ENCODE measurements around the gene CCAR1.
A peak's percentile ranks its signal among the peaks of the same experiment; 100 is the strongest.
"Not testable (repeated sequence)": the region's sequence is repeated elsewhere in the genome, so short reads cannot be mapped to it uniquely, and the experiment has no call there.

CCAR1 gene, protein sequence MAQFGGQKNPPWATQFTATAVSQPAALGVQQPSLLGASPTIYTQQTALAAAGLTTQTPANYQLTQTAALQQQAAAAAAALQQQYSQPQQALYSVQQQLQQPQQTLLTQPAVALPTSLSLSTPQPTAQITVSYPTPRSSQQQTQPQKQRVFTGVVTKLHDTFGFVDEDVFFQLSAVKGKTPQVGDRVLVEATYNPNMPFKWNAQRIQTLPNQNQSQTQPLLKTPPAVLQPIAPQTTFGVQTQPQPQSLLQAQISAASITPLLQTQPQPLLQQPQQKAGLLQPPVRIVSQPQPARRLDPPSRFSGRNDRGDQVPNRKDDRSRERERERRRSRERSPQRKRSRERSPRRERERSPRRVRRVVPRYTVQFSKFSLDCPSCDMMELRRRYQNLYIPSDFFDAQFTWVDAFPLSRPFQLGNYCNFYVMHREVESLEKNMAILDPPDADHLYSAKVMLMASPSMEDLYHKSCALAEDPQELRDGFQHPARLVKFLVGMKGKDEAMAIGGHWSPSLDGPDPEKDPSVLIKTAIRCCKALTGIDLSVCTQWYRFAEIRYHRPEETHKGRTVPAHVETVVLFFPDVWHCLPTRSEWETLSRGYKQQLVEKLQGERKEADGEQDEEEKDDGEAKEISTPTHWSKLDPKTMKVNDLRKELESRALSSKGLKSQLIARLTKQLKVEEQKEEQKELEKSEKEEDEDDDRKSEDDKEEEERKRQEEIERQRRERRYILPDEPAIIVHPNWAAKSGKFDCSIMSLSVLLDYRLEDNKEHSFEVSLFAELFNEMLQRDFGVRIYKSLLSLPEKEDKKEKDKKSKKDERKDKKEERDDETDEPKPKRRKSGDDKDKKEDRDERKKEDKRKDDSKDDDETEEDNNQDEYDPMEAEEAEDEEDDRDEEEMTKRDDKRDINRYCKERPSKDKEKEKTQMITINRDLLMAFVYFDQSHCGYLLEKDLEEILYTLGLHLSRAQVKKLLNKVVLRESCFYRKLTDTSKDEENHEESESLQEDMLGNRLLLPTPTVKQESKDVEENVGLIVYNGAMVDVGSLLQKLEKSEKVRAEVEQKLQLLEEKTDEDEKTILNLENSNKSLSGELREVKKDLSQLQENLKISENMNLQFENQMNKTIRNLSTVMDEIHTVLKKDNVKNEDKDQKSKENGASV

DNA sequence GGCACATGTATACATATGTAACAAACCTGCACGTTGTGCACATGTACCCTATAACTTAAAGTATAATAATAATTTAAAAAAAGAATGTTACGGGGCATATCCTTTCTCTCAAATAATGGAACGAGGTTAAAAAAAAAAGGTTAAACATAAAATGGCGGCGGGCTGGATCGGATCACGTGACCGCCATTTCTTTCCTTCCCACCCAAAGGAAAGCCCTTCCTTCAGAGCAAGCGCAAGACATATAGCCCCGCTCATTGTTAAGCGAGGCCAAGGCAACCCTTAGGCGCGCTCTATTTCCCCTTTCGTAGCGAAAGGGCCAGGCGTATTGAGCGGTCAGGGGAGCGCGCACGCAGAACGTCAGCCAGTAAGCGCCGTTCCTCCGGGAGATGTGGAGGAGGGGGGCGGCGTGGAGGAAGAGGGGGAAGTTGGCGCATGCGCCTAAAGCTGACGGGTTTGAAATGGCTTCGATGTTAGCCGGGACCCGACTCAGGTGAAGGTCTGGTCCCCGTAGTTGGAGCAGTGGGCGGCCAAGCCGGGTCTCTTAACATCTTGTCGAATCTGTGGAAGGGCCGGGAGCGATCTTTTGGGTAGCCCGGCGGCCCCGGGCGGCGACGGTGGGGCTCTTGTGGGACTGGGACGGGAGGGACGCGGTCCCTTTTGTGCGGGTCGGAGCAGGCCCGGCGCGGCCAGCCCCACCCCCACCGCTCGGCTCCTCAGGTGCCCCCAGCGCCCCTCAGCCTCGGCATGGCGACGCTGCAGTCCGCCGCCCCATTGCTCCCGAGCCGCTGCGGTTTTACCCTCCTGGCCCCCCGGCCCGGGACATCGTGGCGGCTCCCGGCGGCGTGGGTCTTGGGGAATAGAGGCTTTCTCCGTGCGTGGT is at the start of gene CCAR1:
CCAR1 (plus strand) TSS at position 447 of the 880 bp plus-strand sequence. CDS start 1,266 bp downstream, outside the sequence.
- H3K4me3 ChIP-seq (ENCODE audit: low read depth, low read length): peak within 1 kb of the TSS; percentile 89
- TF ChIP-seq, protein P1, sequence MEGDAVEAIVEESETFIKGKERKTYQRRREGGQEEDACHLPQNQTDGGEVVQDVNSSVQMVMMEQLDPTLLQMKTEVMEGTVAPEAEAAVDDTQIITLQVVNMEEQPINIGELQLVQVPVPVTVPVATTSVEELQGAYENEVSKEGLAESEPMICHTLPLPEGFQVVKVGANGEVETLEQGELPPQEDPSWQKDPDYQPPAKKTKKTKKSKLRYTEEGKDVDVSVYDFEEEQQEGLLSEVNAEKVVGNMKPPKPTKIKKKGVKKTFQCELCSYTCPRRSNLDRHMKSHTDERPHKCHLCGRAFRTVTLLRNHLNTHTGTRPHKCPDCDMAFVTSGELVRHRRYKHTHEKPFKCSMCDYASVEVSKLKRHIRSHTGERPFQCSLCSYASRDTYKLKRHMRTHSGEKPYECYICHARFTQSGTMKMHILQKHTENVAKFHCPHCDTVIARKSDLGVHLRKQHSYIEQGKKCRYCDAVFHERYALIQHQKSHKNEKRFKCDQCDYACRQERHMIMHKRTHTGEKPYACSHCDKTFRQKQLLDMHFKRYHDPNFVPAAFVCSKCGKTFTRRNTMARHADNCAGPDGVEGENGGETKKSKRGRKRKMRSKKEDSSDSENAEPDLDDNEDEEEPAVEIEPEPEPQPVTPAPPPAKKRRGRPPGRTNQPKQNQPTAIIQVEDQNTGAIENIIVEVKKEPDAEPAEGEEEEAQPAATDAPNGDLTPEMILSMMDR (IDR thresholded peaks at IDR 0.05; ENCODE audit: low read depth, low read length): no peak

DNA sequence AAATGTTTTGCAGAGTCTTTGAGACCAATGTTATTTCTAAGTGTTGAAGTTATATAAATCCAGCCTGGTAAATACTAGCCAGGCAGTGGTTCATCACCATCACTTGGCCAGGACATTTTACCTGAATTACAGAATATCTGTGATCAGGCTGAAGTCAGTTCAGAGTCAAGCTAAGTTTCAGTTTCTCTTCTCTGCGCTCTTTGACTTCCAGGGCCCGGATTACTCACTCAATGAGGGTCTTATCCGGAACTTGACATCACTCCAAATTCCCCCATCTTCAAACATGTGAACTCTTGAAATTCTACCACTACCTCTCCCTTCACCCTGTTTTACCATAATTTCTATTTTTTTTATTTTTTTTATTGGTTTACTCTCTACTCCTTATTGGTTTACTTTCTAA is 36.6 kb upstream of the CCAR1 start:
- no peak overlapping the region for H3K4me3 ChIP-seq (ENCODE audit: low read depth, low read length)
- TF ChIP-seq, protein P1 (IDR thresholded peaks at IDR 0.05; ENCODE audit: low read depth, low read length): no peak

DNA sequence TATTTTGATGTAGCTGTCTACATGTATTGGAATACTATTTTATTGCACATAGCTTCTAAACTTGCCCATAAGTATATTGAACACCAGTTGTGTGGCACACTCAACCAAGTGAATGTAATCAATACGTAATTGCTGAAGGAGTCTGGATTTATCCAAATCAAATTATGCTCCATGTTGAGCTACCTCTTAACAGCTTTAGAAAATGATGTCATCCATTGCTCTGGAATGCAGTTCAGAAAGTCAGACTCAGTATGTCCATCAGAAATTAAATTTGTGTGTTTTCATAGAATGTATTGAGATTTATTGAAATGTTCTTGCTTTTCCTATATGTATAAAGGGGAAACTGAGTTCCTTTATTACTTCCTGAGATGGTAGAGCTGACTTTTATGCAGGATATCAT is 25.0 kb upstream of the CCAR1 start:
- TF ChIP-seq, protein P1 (IDR thresholded peaks at IDR 0.05; ENCODE audit: low read depth, low read length): no peak
- no peak overlapping the region for H3K4me3 ChIP-seq (ENCODE audit: low read depth, low read length)

DNA sequence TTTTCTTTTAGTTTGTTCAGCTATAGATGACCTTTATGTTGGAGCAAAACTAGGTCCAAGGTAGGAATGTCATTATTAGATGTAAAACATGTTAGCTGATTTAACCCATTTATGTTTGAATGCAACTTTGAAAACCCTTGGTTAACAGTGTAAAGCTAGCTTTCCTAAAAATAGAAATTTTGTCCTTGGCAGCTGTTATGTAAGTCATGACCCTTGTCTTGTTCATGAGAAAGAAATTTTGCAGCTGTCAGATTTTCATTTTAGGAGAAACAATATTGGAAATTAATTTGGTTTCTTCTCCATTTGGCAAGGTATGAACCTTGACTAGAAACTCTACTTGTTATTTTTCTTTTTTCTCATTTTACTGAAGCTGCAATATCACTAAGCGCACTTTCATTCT is 23.9 kb upstream of the CCAR1 start:
- TF ChIP-seq, protein P1 (IDR thresholded peaks at IDR 0.05; ENCODE audit: low read depth, low read length): no peak
- no peak overlapping the region for H3K4me3 ChIP-seq (ENCODE audit: low read depth, low read length)

GRCh38 chr10:68700197-68700596 is 20.8 kb upstream of the CCAR1 start:
- H3K4me3 ChIP-seq (ENCODE audit: low read depth, low read length): no peak overlapping the region
- TF ChIP-seq, protein P1 (IDR thresholded peaks at IDR 0.05; ENCODE audit: low read depth, low read length): no peak

DNA sequence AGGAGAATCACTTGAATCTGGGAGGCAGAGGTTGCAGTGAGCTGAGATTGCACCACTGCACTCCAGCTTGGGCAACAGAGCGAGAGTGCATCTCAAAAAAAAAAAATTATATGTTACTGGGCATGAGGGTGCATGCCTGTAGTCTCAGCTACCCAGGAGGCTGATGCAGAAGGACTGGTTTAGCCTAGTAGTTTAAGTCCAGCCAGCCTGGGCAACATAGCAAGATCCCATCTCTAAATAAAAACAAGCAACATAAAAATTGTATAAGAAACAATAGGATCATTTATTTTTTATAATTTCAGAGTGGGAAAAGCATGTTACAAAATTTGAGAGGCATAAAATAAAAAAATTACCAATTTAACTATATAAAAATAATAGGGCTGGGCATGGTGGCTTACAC is 15.5 kb upstream of the CCAR1 start:
- TF ChIP-seq, protein P1 (IDR thresholded peaks at IDR 0.05; ENCODE audit: low read depth, low read length): no peak
- no peak overlapping the region for H3K4me3 ChIP-seq (ENCODE audit: low read depth, low read length)

DNA sequence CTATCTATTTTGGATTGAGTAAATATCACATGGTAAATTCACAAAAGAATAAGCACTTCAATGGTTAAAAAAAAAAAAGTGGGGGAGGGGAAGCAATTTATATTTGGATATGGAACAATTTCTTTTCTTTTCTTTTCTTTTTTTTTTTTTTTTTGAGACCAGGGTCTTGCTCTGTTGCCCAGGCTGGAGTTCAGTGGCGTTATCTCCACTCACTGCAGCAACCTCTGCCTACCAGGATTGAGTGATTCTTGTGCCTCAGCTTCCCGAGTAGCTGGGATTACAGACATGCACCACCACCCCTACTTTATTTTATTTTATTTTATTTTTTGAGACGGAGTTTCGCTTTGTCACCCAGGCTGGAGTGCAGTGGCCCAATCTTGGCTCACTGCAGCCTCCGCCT is 12.1 kb upstream of the CCAR1 start:
- H3K4me3 ChIP-seq (ENCODE audit: low read depth, low read length): not testable (repeated sequence)

DNA sequence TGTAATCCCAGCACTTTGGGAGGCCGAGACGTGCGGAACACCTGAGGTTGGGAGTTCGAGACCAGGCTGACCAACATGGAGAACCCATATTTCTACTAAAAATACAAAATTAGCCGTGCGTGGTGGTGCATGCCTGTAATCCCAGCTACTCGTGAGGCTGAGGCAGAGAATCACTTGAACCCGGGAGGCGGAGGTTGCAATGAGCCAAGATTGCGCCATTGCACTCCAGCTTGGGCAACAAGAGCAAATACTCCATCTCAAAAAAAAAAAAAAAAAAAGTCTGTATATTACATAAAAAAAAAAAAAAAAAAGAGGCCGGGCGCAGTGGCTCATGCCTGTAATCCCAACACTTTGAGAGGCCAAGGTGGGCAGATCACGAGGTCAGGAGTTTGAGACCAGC is 8.0 kb upstream of the CCAR1 start:
- not testable (repeated sequence) for H3K4me3 ChIP-seq (ENCODE audit: low read depth, low read length)

Measured in WI38 (cell line).